K562 (cell line): Measurements from ENCODE around the gene LDLR. TPM values are rescaled to one million over a fixed set of nuclear protein-coding genes. Genes with fewer than 3 reads are reported as not detected.

Experiments used
- BRF1 ChIP-seq: IDR thresholded peaks from 3 replicates; pipeline ENCODE4 v1.6.1; 2011; ENCODE audit warnings: borderline replicate concordance, mild to moderate bottlenecking; ENCODE audit not compliant: insufficient read length; ENCODE audit errors: extremely low read depth
- CBX1 ChIP-seq: sonication (generic); IDR thresholded peaks from 2 replicates; pipeline ENCODE4 v1.6.1; 2016; ENCODE audit warnings: antibody characterized with exemption, low read depth, mild to moderate bottlenecking
- CXXC5 ChIP-seq: fragments of 250-450 bp; sonication (Bioruptor Pico); IDR thresholded peaks from 2 replicates; pipeline ENCODE4 v1.8.0; 2022; ENCODE audit warnings: inconsistent platforms, mild to moderate bottlenecking, moderate library complexity
- E2F3 ChIP-seq: fragments of 250-450 bp; sonication (Bioruptor Pico); IDR thresholded peaks from 2 replicates; pipeline ENCODE4 v1.4.0; 2020; ENCODE audit warnings: mild to moderate bottlenecking
- JUN ChIP-seq, 2 experiments: sonication (generic) in 1 of 2; formaldehyde crosslinking in 1 of 2; IDR thresholded peaks; 2 replicates each; pipeline versions ENCODE4 v1.6.1 to v1.8.0; 2012 to 2022; ENCODE audit warnings: borderline replicate concordance in 2 of 2, mild to moderate bottlenecking in 2 of 2, improper control_type of control experiment in 1 of 2, low read depth in 1 of 2, low read length in 1 of 2, missing genetic modification reagents in 1 of 2
- JUNB ChIP-seq: fragments of 450-650 bp; formaldehyde crosslinking; conservative IDR thresholded peaks from 2 replicates; pipeline ENCODE4 v1.4.0; 2020; ENCODE audit warnings: mild to moderate bottlenecking
- KLF6 ChIP-seq: fragments of 250-450 bp; sonication (Bioruptor Pico); IDR thresholded peaks from 2 replicates; pipeline ENCODE4 v1.4.0; 2020; ENCODE audit warnings: mild to moderate bottlenecking, moderate library complexity, borderline replicate concordance
- MBD2 ChIP-seq: sonication (generic); IDR thresholded peaks from 2 replicates; pipeline ENCODE4 v1.6.1; 2016; ENCODE audit warnings: low read depth, borderline replicate concordance
- NUFIP1 ChIP-seq: fragments of 450-650 bp; IDR thresholded peaks from 2 replicates; pipeline ENCODE4 v1.6.1; 2018; ENCODE audit not compliant: partially characterized antibody
- PHF21A ChIP-seq: fragments of 450-650 bp; IDR thresholded peaks from 2 replicates; pipeline ENCODE4 v1.6.1; 2017; ENCODE audit warnings: low read depth, borderline replicate concordance
- PML ChIP-seq: IDR thresholded peaks from 2 replicates; pipeline ENCODE4 v1.6.1; 2012; ENCODE audit warnings: low read length, inconsistent platforms
- PTBP1 ChIP-seq: fragments of 200-400 bp; formaldehyde crosslinking; IDR thresholded peaks from 2 replicates; pipeline ENCODE4 v1.6.1; 2017; ENCODE audit warnings: low read depth, low read length
- RBBP5 ChIP-seq: fragments of 200-600 bp; sonication (generic); IDR thresholded peaks from 2 replicates; pipeline ENCODE4 v1.6.1; 2012; ENCODE audit warnings: borderline replicate concordance, mild to moderate bottlenecking, low read length, control low read depth, inconsistent platforms; ENCODE audit not compliant: insufficient read depth, poor library complexity, severe bottlenecking
- RBM14 ChIP-seq: fragments of 200-400 bp; formaldehyde crosslinking; IDR thresholded peaks from 2 replicates; pipeline ENCODE4 v1.6.1; 2018; ENCODE audit warnings: low read depth, mild to moderate bottlenecking, low read length, moderate library complexity, borderline replicate concordance; ENCODE audit not compliant: insufficient read depth
- SMAD2 ChIP-seq: fragments of 150-350 bp; IDR thresholded peaks from 2 replicates; pipeline ENCODE4 v1.6.1; 2014; ENCODE audit warnings: low read depth, mild to moderate bottlenecking, low read length
- SRSF1 ChIP-seq: fragments of 200-400 bp; formaldehyde crosslinking; IDR thresholded peaks from 2 replicates; pipeline ENCODE4 v1.6.1; 2017; ENCODE audit warnings: mild to moderate bottlenecking, low read depth, low read length, moderate library complexity
- TEAD1 ChIP-seq, 2 experiments: fragments of 450-650 bp in 1 of 2; sonication (generic) in 1 of 2; formaldehyde crosslinking; IDR thresholded peaks; 2 replicates each; pipeline versions ENCODE4 v1.4.0 to v1.8.0; 2020 to 2022; ENCODE audit warnings: mild to moderate bottlenecking in 2 of 2, missing genetic modification reagents in 1 of 2
- U2AF2 ChIP-seq: fragments of 200-400 bp; formaldehyde crosslinking; optimal IDR thresholded peaks from 2 replicates; pipeline ENCODE3; 2017; ENCODE audit warnings: low read depth, mild to moderate bottlenecking, low read length
- ZBTB1 ChIP-seq: sonication (generic); formaldehyde crosslinking; IDR thresholded peaks from 2 replicates; pipeline ENCODE4 v1.8.1; 2023; ENCODE audit warnings: missing genetic modification reagents, low read depth, mild to moderate bottlenecking, borderline replicate concordance
- ZFP36 ChIP-seq: fragments of 150-350 bp; IDR thresholded peaks from 2 replicates; pipeline ENCODE4 v1.6.1; 2018; ENCODE audit warnings: low read length, low read depth; ENCODE audit not compliant: partially characterized antibody
- polyA plus RNA-seq, 8 experiments: library from polyadenylated mRNA; depleted of rRNA in 4 of 8; stranded (reverse) in 5 of 8; unstranded in 3 of 8; fragments of >200 nt; fragmentation: Nextera tagmentation in 2 of 8; fragmentation: Illumina TruSeq in 1 of 8; extraction: Ambion mirVana in 2 of 8; extraction: Trizol in 1 of 8; gene quantifications; 2 replicates each; pipeline versions ENCODE4 v1.2.1 to v1.2.3, GENCODE V29; 2011 to 2014; ENCODE audit warnings: inconsistent platforms in 1 of 8, missing spikeins in 1 of 8
- total RNA-seq, 7 experiments: library from RNA; depleted of rRNA in 6 of 7; stranded (reverse); fragments of >200 nt in 6 of 7; fragmentation: Illumina TruSeq in 2 of 7; extraction: Trizol in 2 of 7; gene quantifications; 2 replicates each; pipeline versions ENCODE4 v1.2.1 to v1.2.3, GENCODE V29; 2011 to 2021; ENCODE audit warnings: low replicate concordance in 1 of 7
- TF ChIP-seq, protein P1 (sequence below), 2 experiments: fragments of 450-650 bp; IDR thresholded peaks; 2 replicates each; pipeline ENCODE4 v1.6.1; 2018; ENCODE audit warnings: mild to moderate bottlenecking in 2 of 2, low read depth in 1 of 2; ENCODE audit not compliant: partially characterized antibody in 2 of 2
- TF ChIP-seq, protein P2 (sequence below): fragments of 450-650 bp; formaldehyde crosslinking; IDR thresholded peaks from 2 replicates; pipeline ENCODE4 v1.4.0; 2022; ENCODE audit warnings: missing genetic modification characterization

The LDLR gene
- total and polyA plus RNA-seq, 9 of the 15 experiments (the other 6 are each of a cell fraction or from before 2014, with no cell fraction given): 19.9 to 114 (median 56.3) TPM

DNA sequence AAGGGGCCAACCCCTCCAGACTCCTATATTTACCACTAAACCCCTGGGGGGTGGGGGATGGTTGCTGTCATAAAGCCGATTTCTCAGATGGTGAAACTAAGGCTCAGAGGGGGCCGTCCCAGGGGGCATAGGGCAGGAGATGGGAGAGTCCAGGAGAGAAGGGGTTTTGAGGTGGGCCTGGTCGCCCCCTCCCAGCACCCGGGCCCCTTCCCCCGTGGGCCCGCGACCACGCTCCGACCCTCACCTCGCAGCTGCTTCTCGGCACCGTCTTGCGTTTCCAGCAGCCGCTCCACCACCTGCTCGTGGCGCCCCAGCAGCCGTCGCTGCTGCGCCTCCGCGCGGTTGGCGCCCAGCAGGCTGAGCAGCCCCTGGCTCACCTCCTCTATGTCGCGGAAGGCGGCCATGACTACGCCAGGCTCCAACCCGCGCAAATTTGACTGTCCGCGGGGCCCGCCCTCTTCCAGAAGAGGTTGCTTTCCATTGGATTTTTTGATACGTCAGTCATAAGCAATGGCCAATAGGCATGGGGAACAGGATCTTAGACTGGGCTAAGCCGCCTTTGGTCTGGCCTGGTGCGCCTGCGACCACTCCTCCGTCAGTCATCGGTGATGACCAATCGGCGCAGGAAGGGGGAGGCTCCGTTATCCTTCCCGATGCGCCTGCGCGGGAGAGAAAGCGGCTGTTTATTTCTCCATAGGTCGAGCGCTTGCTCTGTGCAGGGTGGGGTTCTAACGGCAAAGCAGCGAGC is 66.3 kb downstream of the LDLR start, which contains the start of gene SPC24 (continued):
- TF ChIP-seq ZFP36: peak; percentile 17
- TF ChIP-seq PHF21A: no peak
- TF ChIP-seq SMAD2: no peak
- TF ChIP-seq SRSF1: no peak
- no peak; the same call in 1 of the 2 replicates for TF ChIP-seq ZBTB1 (CRISPR knock-in tag)
- 0 out of 2 replicates have a peak, but pooled peaks have one; percentile 33 for TF ChIP-seq JUN (IDR thresholded peaks at IDR 0.05; ENCODE audit: borderline replicate concordance, low read depth, low read length)
- TF ChIP-seq JUN (CRISPR knock-in tag; IDR thresholded peaks at IDR 0.05; ENCODE audit: borderline replicate concordance): no peak
- TF ChIP-seq U2AF2: no peak
- TF ChIP-seq, protein P1, sequence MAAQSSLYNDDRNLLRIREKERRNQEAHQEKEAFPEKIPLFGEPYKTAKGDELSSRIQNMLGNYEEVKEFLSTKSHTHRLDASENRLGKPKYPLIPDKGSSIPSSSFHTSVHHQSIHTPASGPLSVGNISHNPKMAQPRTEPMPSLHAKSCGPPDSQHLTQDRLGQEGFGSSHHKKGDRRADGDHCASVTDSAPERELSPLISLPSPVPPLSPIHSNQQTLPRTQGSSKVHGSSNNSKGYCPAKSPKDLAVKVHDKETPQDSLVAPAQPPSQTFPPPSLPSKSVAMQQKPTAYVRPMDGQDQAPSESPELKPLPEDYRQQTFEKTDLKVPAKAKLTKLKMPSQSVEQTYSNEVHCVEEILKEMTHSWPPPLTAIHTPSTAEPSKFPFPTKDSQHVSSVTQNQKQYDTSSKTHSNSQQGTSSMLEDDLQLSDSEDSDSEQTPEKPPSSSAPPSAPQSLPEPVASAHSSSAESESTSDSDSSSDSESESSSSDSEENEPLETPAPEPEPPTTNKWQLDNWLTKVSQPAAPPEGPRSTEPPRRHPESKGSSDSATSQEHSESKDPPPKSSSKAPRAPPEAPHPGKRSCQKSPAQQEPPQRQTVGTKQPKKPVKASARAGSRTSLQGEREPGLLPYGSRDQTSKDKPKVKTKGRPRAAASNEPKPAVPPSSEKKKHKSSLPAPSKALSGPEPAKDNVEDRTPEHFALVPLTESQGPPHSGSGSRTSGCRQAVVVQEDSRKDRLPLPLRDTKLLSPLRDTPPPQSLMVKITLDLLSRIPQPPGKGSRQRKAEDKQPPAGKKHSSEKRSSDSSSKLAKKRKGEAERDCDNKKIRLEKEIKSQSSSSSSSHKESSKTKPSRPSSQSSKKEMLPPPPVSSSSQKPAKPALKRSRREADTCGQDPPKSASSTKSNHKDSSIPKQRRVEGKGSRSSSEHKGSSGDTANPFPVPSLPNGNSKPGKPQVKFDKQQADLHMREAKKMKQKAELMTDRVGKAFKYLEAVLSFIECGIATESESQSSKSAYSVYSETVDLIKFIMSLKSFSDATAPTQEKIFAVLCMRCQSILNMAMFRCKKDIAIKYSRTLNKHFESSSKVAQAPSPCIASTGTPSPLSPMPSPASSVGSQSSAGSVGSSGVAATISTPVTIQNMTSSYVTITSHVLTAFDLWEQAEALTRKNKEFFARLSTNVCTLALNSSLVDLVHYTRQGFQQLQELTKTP (IDR thresholded peaks at IDR 0.05; ENCODE audit: low read depth in 1 of 2, partially characterized antibody in 2 of 2): peak in 1 of 2 experiments; percentile 29
- peak; percentile 23 to 29; a peak in 2 of 4 replicates for TF ChIP-seq TEAD1 (CRISPR knock-in tag; IDR thresholded peaks at IDR 0.05)
- no peak for TF ChIP-seq CBX1
- 0 out of 2 replicates have a peak, but pooled peaks have one; percentile 48 for TF ChIP-seq PTBP1
- TF ChIP-seq RBM14: 0 out of 2 replicates have a peak, but pooled peaks have one; percentile 77
- TF ChIP-seq RBBP5: peak; percentile 84
- no peak for TF ChIP-seq BRF1
- peak; percentile 93 for TF ChIP-seq MBD2
- peak; percentile 88 for TF ChIP-seq E2F3 (CRISPR knock-in tag)
- no peak for TF ChIP-seq NUFIP1
- TF ChIP-seq, protein P2, sequence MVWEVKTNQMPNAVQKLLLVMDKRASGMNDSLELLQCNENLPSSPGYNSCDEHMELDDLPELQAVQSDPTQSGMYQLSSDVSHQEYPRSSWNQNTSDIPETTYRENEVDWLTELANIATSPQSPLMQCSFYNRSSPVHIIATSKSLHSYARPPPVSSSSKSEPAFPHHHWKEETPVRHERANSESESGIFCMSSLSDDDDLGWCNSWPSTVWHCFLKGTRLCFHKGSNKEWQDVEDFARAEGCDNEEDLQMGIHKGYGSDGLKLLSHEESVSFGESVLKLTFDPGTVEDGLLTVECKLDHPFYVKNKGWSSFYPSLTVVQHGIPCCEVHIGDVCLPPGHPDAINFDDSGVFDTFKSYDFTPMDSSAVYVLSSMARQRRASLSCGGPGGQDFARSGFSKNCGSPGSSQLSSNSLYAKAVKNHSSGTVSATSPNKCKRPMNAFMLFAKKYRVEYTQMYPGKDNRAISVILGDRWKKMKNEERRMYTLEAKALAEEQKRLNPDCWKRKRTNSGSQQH (CRISPR knock-in tag): 0 out of 2 replicates have a peak, but pooled peaks have one; percentile 78
- TF ChIP-seq KLF6 (CRISPR knock-in tag): 0 out of 2 replicates have a peak, but pooled peaks have one; percentile 49
- TF ChIP-seq JUNB (CRISPR knock-in tag): no peak; the same call in 1 of the 2 replicates
- TF ChIP-seq CXXC5 (CRISPR knock-in tag): peak; percentile 51; the same call in 1 of the 2 replicates
- TF ChIP-seq PML: peak; percentile 75
